Stimulated activated naive CD4-positive, alpha-beta T cell treated with Interleukin-2 at 50 U/mL for 16 hours (primary cell): Measurements from ENCODE around the gene IGFBP1.
"Not testable (repeated sequence)": the region's sequence is repeated elsewhere in the genome, so short reads cannot be mapped to it uniquely, and the experiment has no call there.

Experiments
- DNase-seq: peaks from one replicate; lab custom pipeline; 2025; lab: John Stamatoyannopoulos, UW

The IGFBP1 gene

GRCh38 chr7:45888185-45888992, at the start of gene IGFBP1:
Gene IGFBP1, plus strand, starts transcription at chr7:45888488. Its CDS starts 165 bp downstream, at chr7:45888653.
- DNase-seq: no peak

GRCh38 chr7:45838852-45839251, 49.4 kb upstream of the IGFBP1 start:
- DNase-seq: not testable (repeated sequence)

- not testable (repeated sequence) for DNase-seq
Observed at GRCh38 chr7:45841926-45842717, 46.2 kb upstream of the IGFBP1 start.

GRCh38 chr7:45846536-45846935, 41.8 kb upstream of the IGFBP1 start:
- DNase-seq: not testable (repeated sequence)

- DNase-seq: not testable (repeated sequence)
Observed at GRCh38 chr7:45848734-45849133, 39.6 kb upstream of the IGFBP1 start.

- DNase-seq: not testable (repeated sequence)
Observed at GRCh38 chr7:45852984-45853383, 35.3 kb upstream of the IGFBP1 start.

- DNase-seq: not testable (repeated sequence)
Observed at GRCh38 chr7:45853491-45853890, 34.8 kb upstream of the IGFBP1 start.

GRCh38 chr7:45855680-45856079, 32.6 kb upstream of the IGFBP1 start:
- DNase-seq: not testable (repeated sequence)

GRCh38 chr7:45856888-45857287, 31.4 kb upstream of the IGFBP1 start:
- not testable (repeated sequence) for DNase-seq

GRCh38 chr7:45863715-45864114, 24.6 kb upstream of the IGFBP1 start:
- no peak for DNase-seq

GRCh38 chr7:45865594-45866410, 22.5 kb upstream of the IGFBP1 start:
- DNase-seq: no peak

GRCh38 chr7:45867471-45867870, 20.8 kb upstream of the IGFBP1 start:
- DNase-seq: no peak

- DNase-seq: no peak
Observed at GRCh38 chr7:45869426-45869825, 18.9 kb upstream of the IGFBP1 start.

- DNase-seq: no peak
Observed at GRCh38 chr7:45872116-45873034, 15.9 kb upstream of the IGFBP1 start.

GRCh38 chr7:45873035-45873354, 15.3 kb upstream of the IGFBP1 start, which contains the start of gene CCDC201:
Gene CCDC201, minus strand, starts transcription at chr7:45873082. Its CDS starts 75 bp downstream, at chr7:45873007.
- no peak for DNase-seq

GRCh38 chr7:45873355-45873754, 14.9 kb upstream of the IGFBP1 start:
- DNase-seq: no peak

- no peak for DNase-seq
Observed at GRCh38 chr7:45874408-45875131, 13.7 kb upstream of the IGFBP1 start.

- DNase-seq: no peak
Observed at GRCh38 chr7:45876519-45876918, 11.8 kb upstream of the IGFBP1 start.

GRCh38 chr7:45878457-45879144, 9.7 kb upstream of the IGFBP1 start:
- DNase-seq: no peak

GRCh38 chr7:45880433-45880860, 7.8 kb upstream of the IGFBP1 start:
- no peak for DNase-seq
